Measurements from ENCODE around the gene CEPT1. TPM values are rescaled to one million over a fixed set of nuclear protein-coding genes. Genes with fewer than 3 reads are reported as not detected.

The CEPT1 gene
- total RNA-seq, 4 donors from 2014 or later, result 12.6 to 82.3 (median 35.8) TPM

DNA sequence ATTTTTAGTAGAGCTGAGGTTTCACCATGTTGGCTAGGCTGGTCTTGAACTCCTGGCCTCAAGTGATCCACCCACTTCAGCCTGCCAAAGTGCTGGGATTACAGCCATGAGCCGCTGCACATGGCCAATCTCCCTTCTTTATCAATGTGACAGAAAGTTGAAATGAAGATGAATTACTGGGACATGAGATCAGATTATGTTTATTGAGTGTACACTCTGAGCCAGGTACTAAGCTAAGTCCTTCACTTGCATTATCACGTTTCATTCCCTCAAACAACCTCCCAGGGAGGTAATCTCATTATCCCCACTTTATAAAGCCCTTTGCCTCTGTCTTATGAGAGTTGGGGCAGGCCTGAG is 81.2 kb downstream of the CEPT1 start:
- no peaks in the 10 kb centered on the region for H3K4me1 ChIP-seq
- TF ChIP-seq, protein P1, sequence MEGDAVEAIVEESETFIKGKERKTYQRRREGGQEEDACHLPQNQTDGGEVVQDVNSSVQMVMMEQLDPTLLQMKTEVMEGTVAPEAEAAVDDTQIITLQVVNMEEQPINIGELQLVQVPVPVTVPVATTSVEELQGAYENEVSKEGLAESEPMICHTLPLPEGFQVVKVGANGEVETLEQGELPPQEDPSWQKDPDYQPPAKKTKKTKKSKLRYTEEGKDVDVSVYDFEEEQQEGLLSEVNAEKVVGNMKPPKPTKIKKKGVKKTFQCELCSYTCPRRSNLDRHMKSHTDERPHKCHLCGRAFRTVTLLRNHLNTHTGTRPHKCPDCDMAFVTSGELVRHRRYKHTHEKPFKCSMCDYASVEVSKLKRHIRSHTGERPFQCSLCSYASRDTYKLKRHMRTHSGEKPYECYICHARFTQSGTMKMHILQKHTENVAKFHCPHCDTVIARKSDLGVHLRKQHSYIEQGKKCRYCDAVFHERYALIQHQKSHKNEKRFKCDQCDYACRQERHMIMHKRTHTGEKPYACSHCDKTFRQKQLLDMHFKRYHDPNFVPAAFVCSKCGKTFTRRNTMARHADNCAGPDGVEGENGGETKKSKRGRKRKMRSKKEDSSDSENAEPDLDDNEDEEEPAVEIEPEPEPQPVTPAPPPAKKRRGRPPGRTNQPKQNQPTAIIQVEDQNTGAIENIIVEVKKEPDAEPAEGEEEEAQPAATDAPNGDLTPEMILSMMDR (IDR thresholded peaks at IDR 0.05), result no peak
- TF ChIP-seq POLR2A (IDR thresholded peaks at IDR 0.05), result no peak
- DNase-seq, result no peak
- H3K27me3 ChIP-seq, result no peaks in the 10 kb centered on the region
- no peaks in the 10 kb centered on the region for H3K36me3 ChIP-seq
- intact Hi-C loops (cut with DNase I; ENCODE audit: low total_unique reads), result no loop called here
- H3K4me3 ChIP-seq, result no peak overlapping the region
- H3K27ac ChIP-seq, result no peak overlapping the region
- H3K9me3 ChIP-seq, result no peaks in the 10 kb centered on the region

DNA sequence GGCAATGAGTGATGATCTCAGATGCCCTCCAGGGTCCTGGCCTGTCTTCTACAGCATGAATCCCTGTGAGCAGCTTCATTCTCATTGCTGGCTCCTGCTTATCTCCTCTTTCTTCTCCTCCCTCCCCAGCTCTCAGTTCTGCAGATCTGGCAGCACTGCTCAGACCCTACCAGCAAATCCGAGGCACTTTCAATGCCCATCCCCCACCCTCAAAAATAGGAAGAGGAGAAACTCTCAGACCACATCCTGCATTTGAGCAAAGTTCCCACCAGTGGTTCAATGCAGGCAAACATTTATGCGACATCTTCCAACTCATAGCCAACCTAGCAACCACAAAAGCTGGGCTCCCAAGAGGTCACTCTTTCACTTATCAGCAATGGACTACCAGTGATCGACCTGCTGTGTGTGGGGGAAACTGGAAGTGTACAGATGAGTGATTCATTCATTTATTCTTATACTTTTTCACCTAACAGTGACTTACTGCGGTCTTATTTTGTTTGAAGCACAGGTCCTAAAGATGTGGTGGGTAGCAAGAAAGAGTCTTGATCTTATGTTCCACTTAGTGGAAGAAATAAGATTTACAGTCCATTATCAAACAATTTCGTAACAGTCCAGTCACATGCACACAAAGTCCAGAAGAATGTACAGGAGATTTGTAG is 81.7 kb downstream of the CEPT1 start:
- H3K27ac ChIP-seq, result no peak overlapping the region
- intact Hi-C loops (cut with DNase I; ENCODE audit: low total_unique reads), result no loop called here
- no peak for TF ChIP-seq POLR2A (IDR thresholded peaks at IDR 0.05)
- TF ChIP-seq, protein P1 (IDR thresholded peaks at IDR 0.05), result no peak

DNA sequence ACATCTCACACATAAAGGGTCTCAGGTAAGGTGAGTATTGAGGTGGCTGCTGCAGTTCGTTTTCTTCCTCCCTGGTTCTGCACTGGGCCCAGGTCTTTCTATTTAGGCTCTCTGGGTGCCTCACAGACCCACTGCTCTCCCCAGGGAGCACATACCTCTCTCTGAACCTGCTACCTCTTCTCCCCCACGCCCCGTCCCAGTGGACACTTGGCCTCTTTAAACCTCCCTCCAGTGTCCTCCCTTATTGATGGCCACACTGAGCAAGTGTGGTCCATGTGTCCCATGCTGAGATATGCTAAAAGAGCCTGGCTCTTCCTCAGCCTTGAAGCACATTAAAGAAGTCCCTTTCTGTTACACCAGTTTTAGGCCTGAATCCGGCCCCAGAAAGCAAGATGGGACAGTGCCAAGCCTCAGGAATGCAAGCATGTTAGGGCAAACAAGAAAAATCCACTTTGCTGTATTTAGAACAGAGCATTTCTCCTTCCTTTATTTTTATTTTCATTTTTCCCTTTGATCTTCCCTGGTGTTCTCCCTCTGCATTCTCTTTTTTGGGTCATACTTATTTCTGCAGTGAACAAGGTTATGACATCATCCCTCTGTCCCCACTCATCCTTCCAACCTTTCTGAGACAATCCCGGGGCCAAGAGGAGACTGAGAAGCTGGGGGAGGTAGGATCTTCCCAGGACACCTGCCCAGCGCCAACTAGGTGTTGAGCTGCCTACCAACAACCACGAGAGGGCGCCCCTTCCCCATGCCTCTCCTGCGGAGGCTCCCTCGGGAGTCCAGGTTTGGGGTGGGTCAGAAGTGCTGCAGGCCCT is 82.5 kb downstream of the CEPT1 start:
- no peaks in the 10 kb centered on the region for H3K9me3 ChIP-seq
- no peak overlapping the region for H3K4me3 ChIP-seq
- H3K36me3 ChIP-seq, result no peaks in the 10 kb centered on the region
- intact Hi-C loops (cut with DNase I; ENCODE audit: low total_unique reads), result no loop called here
- H3K27ac ChIP-seq, result no peak overlapping the region
- TF ChIP-seq, protein P1 (IDR thresholded peaks at IDR 0.05), result peak; percentile 67 to 78 (median 72)
- TF ChIP-seq POLR2A (IDR thresholded peaks at IDR 0.05), result no peak
- H3K27me3 ChIP-seq, result no peaks in the 10 kb centered on the region
- peak; percentile 54 to 66 for DNase-seq
- no peaks in the 10 kb centered on the region for H3K4me1 ChIP-seq

More for the DNA sequence above, 81.7 kb downstream of the CEPT1 start:
- H3K9me3 ChIP-seq, result no peaks in the 10 kb centered on the region
- H3K27me3 ChIP-seq, result no peaks in the 10 kb centered on the region
- no peak for DNase-seq
- no peaks in the 10 kb centered on the region for H3K36me3 ChIP-seq
- no peaks in the 10 kb centered on the region for H3K4me1 ChIP-seq
- no peak overlapping the region for H3K4me3 ChIP-seq

DNA sequence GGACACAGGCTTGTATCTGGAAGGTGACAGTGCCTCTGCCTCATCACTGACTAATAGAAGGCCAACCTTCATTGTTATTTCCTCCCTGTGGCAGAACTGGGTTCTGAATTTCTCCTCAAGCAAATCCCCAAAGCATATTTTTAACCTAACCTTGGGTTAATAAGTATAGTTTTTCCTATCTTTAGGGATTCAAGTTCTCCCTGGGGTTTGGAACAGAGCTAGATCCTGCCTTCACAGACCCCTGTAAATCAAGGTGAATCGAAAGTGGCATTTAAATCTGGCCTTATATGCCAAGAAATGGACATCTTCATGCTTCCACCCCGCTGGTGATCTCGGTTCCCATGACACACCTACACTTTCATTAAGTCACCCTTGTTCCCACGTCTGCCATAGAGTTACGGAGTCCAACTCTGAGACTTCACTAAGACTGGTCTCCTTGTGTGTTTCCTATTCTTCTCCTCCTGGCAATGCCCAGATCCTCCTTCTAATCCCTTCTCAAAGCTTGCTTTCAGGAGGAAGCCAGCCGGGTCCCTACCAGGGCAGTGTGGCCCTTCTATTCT is 83.2 kb downstream of the CEPT1 start:
- no peaks in the 10 kb centered on the region for H3K9me3 ChIP-seq
- H3K4me1 ChIP-seq, result no peaks in the 10 kb centered on the region
- DNase-seq, result no peak
- no peaks in the 10 kb centered on the region for H3K36me3 ChIP-seq
- H3K4me3 ChIP-seq, result no peak overlapping the region
- intact Hi-C loops (cut with DNase I; ENCODE audit: low total_unique reads), result no loop called here
- H3K27me3 ChIP-seq, result no peaks in the 10 kb centered on the region
- no peak overlapping the region for H3K27ac ChIP-seq
- no peak for TF ChIP-seq POLR2A (IDR thresholded peaks at IDR 0.05)
- TF ChIP-seq, protein P1 (IDR thresholded peaks at IDR 0.05), result no peak

DNA sequence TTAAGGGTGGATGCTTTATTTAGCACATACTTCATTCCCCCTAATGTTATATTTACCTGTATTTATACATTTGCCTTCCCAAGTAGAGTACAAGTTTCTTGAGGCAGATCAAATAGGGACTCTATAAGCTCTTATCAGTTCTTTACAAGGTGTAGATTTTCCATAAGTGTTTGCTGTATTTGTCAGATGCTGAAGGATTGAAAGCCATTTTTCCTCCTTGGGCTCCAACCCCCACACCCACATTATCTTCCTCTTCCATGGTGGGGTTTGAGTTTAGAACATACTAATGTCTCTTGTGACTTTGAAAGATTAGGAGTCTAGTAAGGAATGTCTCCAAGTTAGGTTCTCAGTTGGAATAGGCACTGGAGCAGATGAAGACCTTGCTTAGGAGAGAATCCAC is 85.1 kb downstream of the CEPT1 start:
- TF ChIP-seq, protein P1 (IDR thresholded peaks at IDR 0.05), result no peak
- TF ChIP-seq POLR2A (IDR thresholded peaks at IDR 0.05), result no peak
- no peaks in the 10 kb centered on the region for H3K9me3 ChIP-seq
- no peak overlapping the region for H3K27ac ChIP-seq
- no peaks in the 10 kb centered on the region for H3K36me3 ChIP-seq
- no peak overlapping the region for H3K4me3 ChIP-seq
- H3K27me3 ChIP-seq, result no peaks in the 10 kb centered on the region
- no peak for DNase-seq
- H3K4me1 ChIP-seq, result no peaks in the 10 kb centered on the region
- intact Hi-C loops (cut with DNase I; ENCODE audit: low total_unique reads), result no loop called here
